Fibroblast of lung (primary cell): ENCODE results near the gene HIPK3. TPM values are rescaled to one million over a fixed set of nuclear protein-coding genes. Genes with fewer than 3 reads are reported as not detected.

Experiments
- DNase-seq, 2 donors: peaks; one replicate each; pipeline versions ENCODE4 v3.0.0 to v3.0.0-alpha.2; 2010; ENCODE audit warnings: low read depth in 2 of 2
- H2AFZ ChIP-seq: 2 replicates; pipeline ENCODE4 v1.5.1; 2012; ENCODE audit warnings: low read length, control low read depth, inconsistent platforms
- H3K27ac ChIP-seq: 2 replicates; pipeline ENCODE4 v1.5.1; 2011; ENCODE audit warnings: low read length, control low read depth; ENCODE audit not compliant: insufficient read depth
- H3K27me3 ChIP-seq: 2 replicates; pipeline ENCODE4 v1.5.1; 2011; ENCODE audit warnings: mild to moderate bottlenecking, low read length; ENCODE audit not compliant: control insufficient read depth, insufficient read depth
- H3K36me3 ChIP-seq: 2 replicates; pipeline ENCODE4 v1.5.1; 2011; ENCODE audit warnings: low read length; ENCODE audit not compliant: control insufficient read depth, insufficient read depth
- H3K4me1 ChIP-seq: 2 replicates; pipeline ENCODE4 v1.5.1; 2011; ENCODE audit warnings: low read length; ENCODE audit not compliant: control insufficient read depth, insufficient read depth; ENCODE audit errors: extremely low read depth
- H3K4me2 ChIP-seq: 2 replicates; pipeline ENCODE4 v1.5.1; 2011; ENCODE audit warnings: low read length, control low read depth; ENCODE audit not compliant: insufficient read depth; ENCODE audit errors: extremely low read depth
- H3K4me3 ChIP-seq, 4 experiments: fragments of 200-600 bp in 1 of 4; sonication (generic) in 1 of 4; replicated peaks in 1 of 4; 2 replicates each; pipeline ENCODE4 v1.5.1; 2011 to 2016; ENCODE audit warnings: low read length in 4 of 4, low read depth in 3 of 4, mild to moderate bottlenecking in 3 of 4, control low read depth in 2 of 4, inconsistent platforms in 1 of 4, mixed read lengths in 1 of 4; ENCODE audit not compliant: insufficient read depth in 1 of 4; ENCODE audit errors: control extremely low read depth in 1 of 4
- H3K79me2 ChIP-seq: 2 replicates; pipeline ENCODE4 v1.5.1; 2012; ENCODE audit warnings: mild to moderate bottlenecking, low read length, inconsistent platforms; ENCODE audit not compliant: control insufficient read depth, insufficient read depth
- H3K9ac ChIP-seq: 2 replicates; pipeline ENCODE4 v1.5.1; 2011; ENCODE audit warnings: mild to moderate bottlenecking, low read length, control low read depth; ENCODE audit not compliant: insufficient read depth
- H3K9me3 ChIP-seq: 2 replicates; pipeline ENCODE4 v1.5.1; 2012; ENCODE audit warnings: low read depth, low read length; ENCODE audit not compliant: control insufficient read depth, insufficient read depth
- H4K20me1 ChIP-seq: 2 replicates; pipeline ENCODE4 v1.5.1; 2011; ENCODE audit warnings: low read length; ENCODE audit not compliant: control insufficient read depth, insufficient read depth; ENCODE audit errors: extremely low read depth
- EZH2 ChIP-seq: IDR thresholded peaks from 2 replicates; pipeline ENCODE4 v1.5.1; 2012; ENCODE audit warnings: low read length, control low read depth, mild to moderate bottlenecking; ENCODE audit errors: missing control alignments
- polyA plus RNA-seq, 2 donors: library from polyadenylated mRNA; depleted of rRNA in 1 of 2; stranded (reverse) in 1 of 2; unstranded in 1 of 2; fragments of >200 nt; gene quantifications; 2 replicates each; pipeline ENCODE4 v1.2.1, GENCODE V29; 2011 to 2012; ENCODE audit warnings: missing spikeins in 1 of 2
- total RNA-seq: library from RNA; depleted of rRNA; stranded (reverse); fragments of >200 nt; gene quantifications from 2 replicates; pipeline ENCODE4 v1.2.1, GENCODE V29; 2014
- TF ChIP-seq, protein P1 (sequence below), 2 donors: IDR thresholded peaks in 1 of 2; conservative IDR thresholded peaks in 1 of 2; 1 replicate in 1 of 2; 2 replicates in 1 of 2; pipeline ENCODE4 v1.5.1; 2011 to 2012; ENCODE audit warnings: low read length in 2 of 2, control low read depth in 1 of 2, inconsistent platforms in 1 of 2, low read depth in 1 of 2, mild to moderate bottlenecking in 1 of 2

Gene HIPK3
- total and polyA plus RNA-seq, 2 donors (not counting 1 experiment from before 2014, with no cell fraction given), result 24.5 to 89.8 TPM

DNA sequence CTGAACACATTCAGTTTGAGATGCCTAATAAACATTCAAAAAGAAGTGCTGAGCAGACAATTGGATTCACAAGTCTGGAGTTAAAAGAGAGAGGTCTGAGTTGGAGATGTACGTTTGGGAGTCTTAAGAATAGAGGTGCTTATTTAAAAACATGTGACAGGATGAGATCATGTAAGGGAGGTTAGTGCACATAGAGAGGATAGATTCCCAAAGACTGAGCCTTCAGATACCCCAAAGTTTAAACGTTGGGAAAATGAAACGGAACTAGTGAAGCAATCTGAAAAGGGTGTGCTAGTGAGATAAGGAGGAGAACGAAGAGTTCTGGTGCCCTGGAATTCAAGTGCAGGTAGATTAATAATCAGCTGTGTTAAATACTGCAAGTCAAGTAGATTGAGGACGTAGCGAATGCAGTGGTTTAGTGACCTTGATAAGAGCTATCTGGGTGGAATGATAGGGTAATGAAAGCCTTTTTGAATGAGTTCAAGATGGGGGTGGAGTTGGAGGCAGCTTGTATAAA is 63.7 kb downstream of the HIPK3 start:
- peaks cover 3% of the 10 kb centered on the region for H4K20me1 ChIP-seq
- no peak overlapping the region for H3K27ac ChIP-seq
- DNase-seq, result peak in 1 of 2 donors; percentile 45
- peaks cover 5% of the 10 kb centered on the region for H3K4me1 ChIP-seq
- H3K4me3 ChIP-seq, result no peak overlapping the region
- H3K79me2 ChIP-seq, result peaks cover 81% of the 10 kb centered on the region
- H3K36me3 ChIP-seq, result no peaks in the 10 kb centered on the region
- TF ChIP-seq EZH2, result no peak
- TF ChIP-seq, protein P1, sequence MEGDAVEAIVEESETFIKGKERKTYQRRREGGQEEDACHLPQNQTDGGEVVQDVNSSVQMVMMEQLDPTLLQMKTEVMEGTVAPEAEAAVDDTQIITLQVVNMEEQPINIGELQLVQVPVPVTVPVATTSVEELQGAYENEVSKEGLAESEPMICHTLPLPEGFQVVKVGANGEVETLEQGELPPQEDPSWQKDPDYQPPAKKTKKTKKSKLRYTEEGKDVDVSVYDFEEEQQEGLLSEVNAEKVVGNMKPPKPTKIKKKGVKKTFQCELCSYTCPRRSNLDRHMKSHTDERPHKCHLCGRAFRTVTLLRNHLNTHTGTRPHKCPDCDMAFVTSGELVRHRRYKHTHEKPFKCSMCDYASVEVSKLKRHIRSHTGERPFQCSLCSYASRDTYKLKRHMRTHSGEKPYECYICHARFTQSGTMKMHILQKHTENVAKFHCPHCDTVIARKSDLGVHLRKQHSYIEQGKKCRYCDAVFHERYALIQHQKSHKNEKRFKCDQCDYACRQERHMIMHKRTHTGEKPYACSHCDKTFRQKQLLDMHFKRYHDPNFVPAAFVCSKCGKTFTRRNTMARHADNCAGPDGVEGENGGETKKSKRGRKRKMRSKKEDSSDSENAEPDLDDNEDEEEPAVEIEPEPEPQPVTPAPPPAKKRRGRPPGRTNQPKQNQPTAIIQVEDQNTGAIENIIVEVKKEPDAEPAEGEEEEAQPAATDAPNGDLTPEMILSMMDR (conservative IDR thresholded peaks at IDR 0.05 in 1 of 2, IDR thresholded peaks at IDR 0.05 in 1 of 2; ENCODE audit: low read depth in 1 of 2, low read length in 2 of 2), result no peak
- H3K9ac ChIP-seq, result no peak overlapping the region
- no peak overlapping the region for H2AFZ ChIP-seq
- no peaks in the 10 kb centered on the region for H3K27me3 ChIP-seq
- no peaks in the 10 kb centered on the region for H3K9me3 ChIP-seq
- no peak overlapping the region for H3K4me2 ChIP-seq

DNA sequence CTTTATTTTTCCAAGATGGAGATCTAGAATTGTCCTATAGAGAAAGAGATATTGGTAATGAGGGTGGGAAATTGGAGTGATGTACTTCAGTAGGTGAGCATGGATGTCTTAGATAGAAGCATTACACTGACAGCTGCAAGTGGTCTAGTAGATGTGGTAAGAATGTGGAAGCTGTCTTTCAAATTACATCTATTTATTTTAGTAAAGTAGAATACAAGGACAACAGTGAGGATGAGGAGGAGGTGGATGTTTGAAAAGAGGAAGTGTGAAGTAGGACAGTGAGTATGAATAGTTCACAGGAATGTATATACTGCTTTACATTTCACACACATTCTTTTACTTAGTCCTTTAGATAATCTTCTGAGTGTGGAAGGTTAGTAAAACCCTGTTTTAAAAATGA is 64.2 kb downstream of the HIPK3 start:
- Histone ChIP-seq H3K4me1 (peaks cover 5% of the 10 kb centered on the region), H3K27me3 (no peaks in the 10 kb centered on the region), H3K79me2 (peaks cover 81% of the 10 kb centered on the region), H3K4me2 (no peak overlapping the region), H3K9me3 (no peaks in the 10 kb centered on the region), H3K27ac (no peak overlapping the region), H3K36me3 (no peaks in the 10 kb centered on the region), H3K4me3 (no peak overlapping the region), H2AFZ (no peak overlapping the region), H4K20me1 (peaks cover under 1% of the 10 kb centered on the region), H3K9ac (no peak overlapping the region)
- TF ChIP-seq, protein P1 (conservative IDR thresholded peaks at IDR 0.05 in 1 of 2, IDR thresholded peaks at IDR 0.05 in 1 of 2; ENCODE audit: low read depth in 1 of 2, low read length in 2 of 2), result no peak
- no peak for TF ChIP-seq EZH2
- DNase-seq, result no peak

DNA sequence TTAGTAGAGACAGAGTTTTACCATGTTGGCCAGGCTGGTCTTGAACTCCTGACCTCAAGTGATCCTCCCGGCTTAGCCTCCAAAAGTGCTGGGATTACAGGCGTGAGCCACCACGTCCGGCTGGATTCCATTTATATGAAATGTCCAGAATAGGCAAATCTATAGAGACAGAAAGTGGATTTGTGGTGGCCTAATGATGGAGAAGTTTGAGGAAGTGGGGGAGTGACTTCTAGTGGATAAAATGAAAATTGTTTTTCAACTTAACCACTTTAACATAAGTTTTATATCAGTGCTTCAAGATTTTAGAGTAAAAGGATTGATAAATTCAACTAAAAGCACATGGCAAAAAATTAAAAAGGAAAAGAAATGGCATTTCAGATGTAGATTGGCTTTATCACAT is 66.2 kb downstream of the HIPK3 start:
- H4K20me1 ChIP-seq, result peaks cover 3% of the 10 kb centered on the region
- no peaks in the 10 kb centered on the region for H3K27me3 ChIP-seq
- H3K4me2 ChIP-seq, result no peak overlapping the region
- H3K79me2 ChIP-seq, result peaks cover 72% of the 10 kb centered on the region
- H3K9me3 ChIP-seq, result no peaks in the 10 kb centered on the region
- peaks cover 9% of the 10 kb centered on the region for H3K4me1 ChIP-seq
- H3K9ac ChIP-seq, result no peak overlapping the region
- H3K36me3 ChIP-seq, result no peaks in the 10 kb centered on the region
- no peak for DNase-seq
- TF ChIP-seq, protein P1 (conservative IDR thresholded peaks at IDR 0.05 in 1 of 2, IDR thresholded peaks at IDR 0.05 in 1 of 2; ENCODE audit: low read depth in 1 of 2, low read length in 2 of 2), result no peak
- TF ChIP-seq EZH2, result no peak
- no peak overlapping the region for H2AFZ ChIP-seq
- H3K27ac ChIP-seq, result no peak overlapping the region
- H3K4me3 ChIP-seq, result no peak overlapping the region
